ENCODE results near the gene ENHO.

GRCh38 chr9:34520096-34520495, 2.7 kb downstream of the ENHO start:
- TF ChIP-seq CTCF (IDR thresholded peaks at IDR 0.05) (no peak), POLR2A (IDR thresholded peaks at IDR 0.05) (no peak)
